ENCODE data around the gene TDRD9. TPM values are rescaled to one million over a fixed set of nuclear protein-coding genes. Genes with fewer than 3 reads are reported as not detected.

The TDRD9 gene
- total and polyA plus RNA-seq, 2 of the 4 experiments (the other 2 are of a cell fraction): 0.07 to 0.18 TPM

DNA sequence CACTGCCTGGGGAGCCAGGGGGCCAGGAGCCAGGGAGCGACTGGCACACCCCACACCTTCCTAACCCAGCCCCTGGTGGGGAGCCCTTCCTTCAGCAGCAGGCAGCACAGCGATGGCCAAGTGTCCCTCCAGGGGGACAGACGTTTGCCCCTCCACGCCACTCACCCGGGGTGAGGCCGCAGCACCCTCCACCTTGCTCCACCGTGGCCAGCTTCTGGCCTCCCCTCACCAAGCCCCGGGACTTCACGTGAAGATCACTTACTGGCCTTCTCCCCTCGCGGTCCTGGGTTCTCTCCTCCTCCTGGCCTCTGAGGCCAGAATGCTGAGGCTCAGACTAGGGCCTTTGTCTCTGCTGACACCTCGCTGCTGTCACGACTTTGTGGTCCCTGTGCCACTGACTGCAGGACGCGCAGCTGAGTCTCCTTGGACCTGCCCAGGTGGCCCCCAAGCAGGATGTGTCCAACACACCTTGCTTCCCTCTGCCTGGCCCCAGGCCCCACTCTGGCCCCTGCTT lies 153.8 kb downstream of the TDRD9 start:
- Histone ChIP-seq H2AK9ac (replicated peaks; ENCODE audit: low read depth, low read length, poor library complexity) (peak overlapping the region; percentile 24), H3K56ac (ENCODE audit: extremely low read depth, insufficient read depth, low read length) (no peak overlapping the region), H2AFZ (replicated peaks; ENCODE audit: low read length, poor library complexity) (no peak overlapping the region), H3K9ac (ENCODE audit: low read depth, low read length) (no peak overlapping the region), H3K27ac (ENCODE audit: insufficient read depth, low read length) (no peak overlapping the region), H2AK5ac (ENCODE audit: low read depth, low read length) (no peak overlapping the region), H4K91ac (ENCODE audit: insufficient read depth, low read depth, low read length) (no peak overlapping the region), H4K8ac (ENCODE audit: low read depth in 2 of 2, low read length in 2 of 2) (no peak overlapping the region), H3K9me1 (ENCODE audit: insufficient read depth, low read length) (no peaks in the 10 kb centered on the region), H2BK5ac (ENCODE audit: low read depth, low read length, poor library complexity, severe bottlenecking) (no peak overlapping the region), H2BK20ac (ENCODE audit: low read depth, low read length) (no peak overlapping the region), H3K4me1 (ENCODE audit: control insufficient read depth, insufficient read depth, low read length) (no peaks in the 10 kb centered on the region), H3K4me2 (ENCODE audit: low read depth, low read length) (no peak overlapping the region), H3K4ac (ENCODE audit: low read depth, low read length) (no peak overlapping the region), H3K4me3 (ENCODE audit: insufficient read depth, low read depth, low read length) (no peak overlapping the region), H4K5ac (ENCODE audit: low read depth, low read length) (no peak overlapping the region), H3K27me3 (ENCODE audit: control insufficient read depth, insufficient read depth, low read length) (peaks cover 4% of the 10 kb centered on the region), H3K14ac (replicated peaks; ENCODE audit: low read depth, low read length) (no peak overlapping the region), H2BK15ac (ENCODE audit: low read depth, low read length) (no peak overlapping the region), H3K9me3 (ENCODE audit: control insufficient read depth, insufficient read depth, low read length) (no peaks in the 10 kb centered on the region), H2BK120ac (ENCODE audit: low read depth, low read length) (no peak overlapping the region), H3K79me1 (ENCODE audit: low read depth in 1 of 2, low read length in 2 of 2) (no peaks in the 10 kb centered on the region), H3K23ac (ENCODE audit: low read depth, low read length) (no peak overlapping the region), H3K18ac (ENCODE audit: low read depth, low read length) (no peak overlapping the region), H3K36me3 (ENCODE audit: control insufficient read depth, insufficient read depth, low read length) (no peaks in the 10 kb centered on the region), H4K20me1 (ENCODE audit: insufficient read depth, low read length) (no peaks in the 10 kb centered on the region)
- ChIA-PET POLR2A (ENCODE audit: unreplicated experiment) (no interaction called here), CTCF (no interaction called here)
- dilution Hi-C loops (cut with HindIII; ENCODE audit: low sequenced_read_pairs, unreplicated experiment): no loop called here
- BruUV-seq (replicated peaks): no TSS peak
- no peak for ATAC-seq (ENCODE audit: low read depth)
- WGBS, 2 experiments (ENCODE audit: extremely low coverage in 2 of 2, insufficient read length in 1 of 2): 57% methylated on average over 4 of the region's 15 CpGs; no CpG with 5 or more reads in 1 of the 2 experiments
- in situ Hi-C loops (cut with MboI; ENCODE audit: low sequenced_read_pairs): loop anchor here (25.0 kb wide), 2 partner anchors 480 to 555 kb away; no protein-coding TSS in a partner anchor
- intact Hi-C loops (cut with micrococcal nuclease): no loop called here
- TF ChIP-seq POLR2A (IDR thresholded peaks at IDR 0.05; ENCODE audit: low read depth, low read length): no peak
- no peak for TF ChIP-seq MXI1 (IDR thresholded peaks at IDR 0.05; ENCODE audit: borderline replicate concordance, low read depth, low read length)
- TF ChIP-seq BHLHE40 (IDR thresholded peaks at IDR 0.05; ENCODE audit: low read depth, low read length): no peak
- TF ChIP-seq RCOR1 (IDR thresholded peaks at IDR 0.05; ENCODE audit: insufficient replicate concordance, low read length): no peak
- DNase-seq: no peak

Measured in IMR-90 (cell line).